NCI-H1436 (cell line): ENCODE data around the gene WNT11.

Experiments
- DNase-seq: peaks from one replicate; lab custom pipeline; 2025; lab: John Stamatoyannopoulos, UW

Gene WNT11

DNA sequence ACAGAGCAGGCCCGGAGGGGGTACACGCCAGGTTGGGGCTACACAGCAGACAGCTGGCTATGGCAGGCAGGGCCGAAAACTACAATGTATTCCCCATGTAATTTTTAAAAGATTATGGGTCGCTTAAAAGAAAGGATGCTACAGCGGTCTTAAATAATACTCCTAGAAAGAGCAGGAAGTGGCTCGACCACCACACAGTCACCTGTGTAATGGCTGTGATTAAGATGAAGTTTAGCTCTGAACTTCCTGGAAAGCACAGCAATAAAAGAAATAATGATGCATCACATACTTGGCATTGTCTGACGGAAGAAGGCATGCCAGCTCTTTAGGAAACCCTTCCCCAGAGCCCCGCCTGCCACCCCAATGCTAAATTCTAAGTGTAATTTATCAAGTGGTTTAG, 32.6 kb downstream of the WNT11 start:
- no peak for DNase-seq

DNA sequence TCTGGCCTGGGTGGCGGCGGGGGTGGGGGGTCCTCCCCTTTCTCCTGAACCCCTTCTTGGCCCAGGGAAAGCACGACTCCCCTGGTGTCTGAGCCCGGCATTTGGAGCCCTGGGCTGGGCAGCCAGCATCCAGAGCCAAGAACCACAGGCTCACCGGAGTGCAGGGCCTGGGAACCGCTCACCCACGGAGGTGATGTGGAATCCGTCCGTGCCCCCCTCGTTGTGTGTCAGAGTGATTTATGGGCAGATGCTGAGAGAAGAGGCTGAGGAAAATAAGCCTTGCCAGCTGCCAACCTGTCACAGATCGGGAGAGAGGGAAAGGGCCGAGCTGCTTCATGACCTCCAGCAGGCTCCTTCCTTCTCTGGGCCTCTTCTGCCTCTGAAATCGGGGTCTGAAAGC, 33.7 kb downstream of the WNT11 start:
- DNase-seq: no peak

DNA sequence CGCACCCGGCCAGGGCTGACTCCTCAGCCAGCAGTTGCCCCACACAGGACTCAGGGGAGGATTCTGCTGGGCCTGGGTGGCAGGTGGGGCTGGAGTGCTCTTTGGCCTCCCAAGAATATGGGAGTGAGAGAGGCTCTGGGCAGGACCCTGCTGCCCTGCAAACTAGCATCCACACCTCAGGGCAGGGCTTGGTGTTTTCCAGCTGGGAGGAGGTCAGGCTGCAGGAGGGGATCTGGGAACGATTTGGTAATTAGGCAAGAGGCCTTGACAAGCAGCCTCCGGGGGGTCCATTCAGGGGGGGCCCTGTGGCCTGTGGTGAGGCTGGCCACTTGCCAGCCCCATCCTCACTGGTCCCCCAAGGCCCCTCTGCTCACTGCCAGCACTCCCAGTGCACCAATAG, 35.8 kb downstream of the WNT11 start:
- DNase-seq: no peak

DNA sequence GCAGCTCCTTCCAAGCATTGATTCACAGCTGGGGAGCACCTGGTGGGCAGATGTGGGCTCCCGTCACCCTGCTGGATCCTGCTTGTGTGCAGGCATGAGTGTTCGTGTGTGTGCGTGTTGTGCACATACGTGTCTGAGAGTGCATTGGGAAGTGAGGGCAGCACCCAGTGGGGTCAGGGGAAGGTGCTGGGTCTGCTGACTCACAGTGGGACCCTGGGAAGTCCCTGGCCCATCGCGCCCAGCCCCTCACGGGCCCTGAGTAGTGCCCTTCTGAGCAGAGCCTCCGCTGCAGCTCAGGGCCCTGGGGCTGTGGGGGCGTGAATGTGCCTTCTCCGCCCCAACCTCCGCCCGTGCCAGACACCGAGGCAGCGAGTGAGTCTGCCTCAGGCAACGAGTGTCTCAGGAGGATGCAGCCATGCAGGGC, 36.8 kb downstream of the WNT11 start:
- no peak for DNase-seq

DNA sequence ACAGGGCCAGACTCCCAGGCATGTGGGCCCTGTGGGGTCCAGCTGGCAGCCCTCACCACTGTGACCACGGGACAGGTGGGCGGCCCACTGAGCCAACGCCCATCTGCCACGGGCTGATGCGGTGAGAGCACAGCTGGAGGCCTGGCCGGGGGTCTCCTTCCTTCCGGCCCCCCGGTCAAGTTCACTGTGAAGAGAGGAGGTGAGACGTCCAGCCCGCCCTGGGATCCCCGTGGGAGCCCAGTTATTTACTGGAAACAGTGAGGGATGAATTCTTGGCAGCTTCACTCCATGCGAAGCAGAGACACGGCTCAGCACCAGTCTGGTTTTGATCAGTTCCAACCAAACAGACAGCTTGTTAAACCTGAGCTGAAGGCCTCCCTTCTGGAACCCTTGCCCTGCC, 38.7 kb downstream of the WNT11 start:
- no peak for DNase-seq

DNA sequence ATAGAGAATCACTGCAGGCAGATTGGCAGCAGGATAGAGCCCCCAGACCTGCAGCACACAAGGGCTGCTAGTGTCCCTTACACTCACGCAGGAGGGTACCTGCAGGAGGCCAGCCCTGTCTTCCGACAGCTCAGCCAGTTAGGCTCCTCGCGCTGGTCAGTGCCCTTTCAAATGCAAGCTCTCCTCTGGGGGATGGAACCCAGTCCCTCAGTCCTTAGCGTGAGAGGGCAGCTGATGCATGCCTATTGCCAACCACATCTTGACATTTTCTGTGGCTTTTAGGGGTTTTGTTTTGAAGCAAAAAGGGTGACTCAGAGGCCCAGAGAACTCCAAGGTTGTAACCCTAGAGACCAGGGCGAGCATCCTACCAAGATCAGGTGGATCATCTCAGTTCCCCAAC, 40.0 kb downstream of the WNT11 start:
- no peak for DNase-seq

DNA sequence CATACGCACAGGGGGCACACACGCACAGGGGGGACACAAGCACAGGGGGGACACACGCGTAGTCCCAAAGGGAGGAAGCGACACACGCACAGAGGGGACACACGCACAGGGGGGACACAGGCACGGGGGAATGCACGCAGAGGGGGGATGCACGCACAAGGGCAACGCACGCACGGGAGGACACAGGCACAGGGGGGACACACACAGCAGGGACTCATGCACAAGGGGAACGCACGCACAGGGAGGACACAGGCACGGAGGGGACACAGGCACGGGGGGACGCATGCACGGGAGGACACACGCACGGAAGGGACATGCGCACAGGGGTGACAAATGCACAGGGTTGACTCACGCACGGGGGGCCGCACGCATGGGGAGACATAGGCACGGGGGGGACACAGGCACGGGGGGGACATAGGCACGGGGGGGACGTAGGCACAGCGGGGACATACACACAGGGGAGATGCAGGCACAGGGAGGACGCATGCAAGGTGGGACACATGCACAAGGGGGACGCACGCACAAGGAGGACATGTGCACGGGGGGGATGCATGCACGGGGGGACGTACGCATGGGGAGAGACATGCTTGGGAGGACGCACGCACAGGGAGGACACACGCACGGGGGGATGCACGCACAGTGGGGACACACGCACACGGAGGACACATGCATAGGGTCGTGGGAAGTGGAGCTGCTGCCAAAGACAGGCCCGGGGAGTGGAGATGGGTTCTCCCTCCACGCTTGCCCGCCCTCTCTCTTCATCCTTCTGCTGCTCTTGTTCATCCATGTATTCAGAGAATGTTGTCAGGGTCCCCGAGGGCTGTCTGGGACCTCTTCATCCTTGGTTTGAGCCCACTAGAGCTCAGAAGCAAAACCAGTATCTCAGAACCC, 41.2 kb downstream of the WNT11 start:
- no peak for DNase-seq

DNA sequence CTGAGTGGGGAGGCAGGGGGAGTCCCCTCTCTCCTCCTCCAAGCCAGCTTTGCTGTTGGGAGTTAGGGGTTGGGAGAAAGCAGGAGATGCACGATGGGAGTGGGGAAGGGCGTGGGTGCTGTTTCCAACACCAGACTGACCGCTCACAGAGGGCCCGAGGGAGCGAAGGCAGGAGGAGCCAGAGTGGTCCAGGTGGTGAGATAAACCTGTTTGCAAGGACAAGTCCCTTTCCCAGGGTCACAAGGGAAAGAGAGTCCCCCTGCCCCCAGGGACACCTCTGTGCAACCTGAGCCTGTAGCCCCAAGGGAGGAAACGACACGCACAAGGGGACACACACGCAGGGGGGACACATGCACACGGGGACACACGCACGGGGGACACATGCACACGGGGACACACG, 42.2 kb downstream of the WNT11 start:
- DNase-seq: peak; percentile 17

DNA sequence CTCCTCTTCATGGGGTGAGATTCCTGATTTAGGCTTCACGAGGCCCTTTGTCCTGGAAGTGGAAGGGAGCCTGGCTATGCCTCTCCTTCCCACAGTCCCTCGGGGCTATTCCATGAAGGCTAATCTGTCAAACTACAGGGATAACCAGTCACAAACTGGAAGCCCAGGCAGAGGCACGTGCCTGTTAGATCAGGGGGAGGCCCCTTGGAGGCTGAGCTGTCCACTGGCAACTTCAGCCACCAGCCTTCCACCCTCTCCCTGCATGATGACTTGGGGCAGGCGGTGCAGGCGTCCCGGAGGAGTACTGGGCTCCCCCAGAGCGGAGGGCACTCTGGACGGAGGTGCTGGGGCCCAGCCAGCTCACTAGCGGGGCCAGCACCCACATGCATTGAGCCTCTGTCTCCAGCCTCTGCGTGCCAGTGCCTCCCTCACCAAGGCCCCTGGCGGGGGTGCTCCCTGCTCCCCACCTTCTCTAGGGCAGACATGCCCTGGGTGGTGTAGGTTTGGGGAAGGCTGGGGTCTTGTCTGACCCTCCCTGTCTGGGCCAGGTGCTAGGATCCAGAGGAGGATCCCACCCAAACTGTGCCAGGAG, 42.9 kb downstream of the WNT11 start:
- DNase-seq: no peak

DNA sequence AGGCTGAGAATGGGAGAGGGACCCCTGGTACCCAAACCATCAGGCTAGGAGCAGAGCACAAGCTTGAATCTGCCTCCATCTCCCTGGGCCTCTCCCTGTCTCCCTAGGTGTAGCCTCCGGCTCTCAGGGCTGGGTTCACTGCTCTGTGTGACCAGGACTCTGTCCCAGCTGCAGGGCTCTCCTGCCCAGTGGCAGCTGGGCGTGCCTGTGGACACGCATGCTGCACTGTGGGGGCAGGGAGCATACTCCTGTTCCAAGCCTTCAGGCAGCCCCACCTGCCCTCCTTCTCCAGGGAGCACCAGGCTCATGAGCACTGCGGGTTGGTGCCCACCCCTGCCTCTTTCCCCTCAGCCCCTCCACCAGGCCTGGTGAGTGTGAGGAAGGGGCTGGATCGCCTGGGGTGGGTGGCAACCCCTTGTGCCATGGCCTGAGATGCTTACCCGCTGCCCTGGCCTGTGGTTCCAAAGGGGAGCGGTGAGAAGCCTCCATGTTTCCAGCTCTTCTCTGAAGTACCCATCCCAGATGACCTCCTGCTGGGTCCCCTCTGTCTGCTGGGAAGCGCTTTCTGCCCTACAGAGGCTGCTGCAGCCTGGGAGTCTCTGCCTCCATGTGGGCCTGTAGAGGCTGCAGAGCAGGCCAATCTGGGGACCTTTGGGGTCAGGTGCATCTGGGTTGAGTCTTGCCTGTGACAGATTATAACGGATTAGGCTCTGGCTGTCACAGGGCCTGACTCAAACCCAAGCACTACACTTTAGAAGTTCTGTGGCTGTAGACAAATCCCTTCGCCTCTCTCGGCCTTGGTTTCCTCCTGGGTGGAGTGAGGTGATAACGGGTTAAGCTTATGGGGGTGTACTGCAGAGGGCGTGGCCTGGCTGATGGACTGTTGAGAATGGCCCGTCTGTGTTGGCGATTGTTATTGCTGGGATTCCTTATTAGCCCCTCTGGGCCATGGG, 43.7 kb downstream of the WNT11 start:
- no peak for DNase-seq

DNA sequence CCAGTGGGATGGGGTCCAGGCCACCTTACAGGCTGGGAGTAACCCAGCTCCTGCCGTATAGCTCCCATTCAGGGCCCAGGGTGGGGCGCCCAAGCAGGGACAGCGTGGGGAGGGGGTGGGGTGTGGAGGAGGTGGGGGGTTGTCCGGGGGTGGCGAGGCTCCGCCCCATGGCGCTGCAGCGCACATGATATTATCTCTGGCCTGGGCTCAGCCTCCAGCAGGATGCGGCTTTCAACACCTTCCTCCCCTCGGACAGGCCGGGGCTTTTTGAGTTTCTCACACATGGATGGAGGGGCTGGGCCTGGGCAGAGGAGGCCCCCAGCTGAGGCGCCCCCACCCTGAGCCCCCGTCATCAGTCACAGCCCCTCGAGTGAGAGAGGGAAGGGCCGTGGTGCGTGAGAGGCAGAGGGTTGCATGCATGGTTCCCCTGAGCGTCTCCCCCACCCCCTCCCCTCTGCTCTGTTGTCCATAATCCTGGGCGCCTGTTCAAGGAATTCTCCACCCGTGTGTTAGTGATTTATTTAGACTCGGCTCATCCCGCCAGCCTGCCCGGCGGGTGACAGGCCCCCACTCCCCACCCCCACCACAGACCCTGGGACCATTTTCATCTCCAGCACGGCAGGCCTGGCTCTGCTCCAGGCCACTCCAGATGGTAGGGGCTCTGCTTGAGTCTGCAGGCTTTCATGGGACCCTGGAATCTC, 44.9 kb downstream of the WNT11 start:
- no peak for DNase-seq

DNA sequence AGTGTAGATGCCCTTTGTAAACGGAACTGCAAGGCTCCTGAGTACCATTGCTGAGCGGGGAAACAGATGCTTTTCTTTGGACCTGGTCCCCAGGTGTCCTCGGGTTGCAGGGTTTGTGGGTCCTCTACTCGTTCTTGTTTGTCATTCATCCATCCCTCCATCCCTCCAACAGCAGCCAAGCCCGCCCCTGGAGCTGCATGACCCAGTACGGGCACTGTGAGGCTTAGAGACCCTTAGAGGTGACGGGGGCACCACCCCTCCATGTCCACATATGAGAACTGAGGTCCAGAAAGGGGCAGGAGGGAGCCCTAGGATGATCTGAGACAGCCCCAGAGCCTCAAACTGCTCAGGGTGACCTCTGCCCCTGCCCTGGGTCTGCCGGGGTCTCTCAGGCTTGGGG, 45.4 kb downstream of the WNT11 start:
- DNase-seq: no peak

DNA sequence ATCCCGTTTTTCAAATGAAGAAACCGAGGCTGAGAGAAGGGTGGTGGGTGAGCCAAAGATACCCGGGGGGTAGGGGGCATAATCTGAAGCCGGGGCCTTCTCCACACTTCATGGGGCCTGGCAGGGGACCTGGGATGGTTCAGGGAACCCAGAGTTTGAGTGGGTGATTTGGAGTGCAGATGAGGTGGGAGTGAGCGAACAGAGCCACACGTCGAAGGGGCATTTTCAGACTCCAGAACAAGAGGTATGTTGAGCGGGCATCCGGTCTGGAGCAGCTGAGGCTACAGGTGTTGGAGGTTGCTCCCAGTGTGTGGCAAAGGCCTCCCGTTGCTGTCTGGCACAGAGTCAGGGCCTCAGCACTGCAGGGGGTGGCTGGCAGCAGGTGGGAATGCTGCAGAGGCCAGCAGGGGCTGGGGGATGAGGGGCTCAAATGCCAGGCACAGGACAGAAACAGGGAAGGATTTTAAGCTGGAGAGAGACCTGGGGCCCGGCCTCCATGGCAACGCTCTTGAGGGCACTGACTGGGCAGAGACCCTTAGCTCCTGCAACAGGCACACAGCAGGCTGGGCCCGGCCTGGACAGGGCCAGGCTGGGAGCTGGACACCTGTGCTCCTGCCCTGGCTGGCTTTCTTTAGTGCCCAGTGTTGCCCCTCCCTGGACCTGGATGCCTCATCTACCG, 46.2 kb downstream of the WNT11 start:
- no peak for DNase-seq

DNA sequence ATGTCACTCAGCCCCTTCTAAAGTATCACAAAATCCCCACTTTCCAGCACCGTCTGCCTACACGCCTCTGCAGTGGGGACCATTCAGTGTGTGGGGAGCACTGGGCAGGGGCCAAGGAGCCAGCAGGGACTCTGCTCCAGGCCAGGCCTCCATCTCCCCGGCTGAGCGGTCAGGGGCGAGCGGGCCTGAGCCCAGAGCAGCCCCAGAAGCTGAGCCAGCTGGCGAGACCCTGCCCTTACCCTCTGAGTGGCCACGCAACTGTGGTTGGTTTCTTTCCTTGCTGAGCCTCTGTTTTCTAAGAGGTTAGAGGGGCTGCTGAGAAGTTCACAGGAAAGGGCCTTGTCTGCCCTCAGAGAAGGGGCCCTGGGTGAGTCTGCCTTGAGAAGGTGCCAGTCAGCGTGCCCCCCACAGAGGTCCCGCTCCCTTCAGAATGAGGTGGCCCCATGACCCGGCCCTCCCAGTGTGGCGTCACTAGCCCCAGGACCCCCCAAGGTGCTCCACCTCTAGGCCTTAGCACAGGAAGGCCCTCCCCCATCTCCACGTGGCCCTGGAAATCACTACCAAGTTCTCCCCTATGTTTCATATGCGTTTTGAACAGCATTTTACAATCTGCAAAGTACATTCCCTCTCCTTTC, 46.9 kb downstream of the WNT11 start:
- DNase-seq: no peak

DNA sequence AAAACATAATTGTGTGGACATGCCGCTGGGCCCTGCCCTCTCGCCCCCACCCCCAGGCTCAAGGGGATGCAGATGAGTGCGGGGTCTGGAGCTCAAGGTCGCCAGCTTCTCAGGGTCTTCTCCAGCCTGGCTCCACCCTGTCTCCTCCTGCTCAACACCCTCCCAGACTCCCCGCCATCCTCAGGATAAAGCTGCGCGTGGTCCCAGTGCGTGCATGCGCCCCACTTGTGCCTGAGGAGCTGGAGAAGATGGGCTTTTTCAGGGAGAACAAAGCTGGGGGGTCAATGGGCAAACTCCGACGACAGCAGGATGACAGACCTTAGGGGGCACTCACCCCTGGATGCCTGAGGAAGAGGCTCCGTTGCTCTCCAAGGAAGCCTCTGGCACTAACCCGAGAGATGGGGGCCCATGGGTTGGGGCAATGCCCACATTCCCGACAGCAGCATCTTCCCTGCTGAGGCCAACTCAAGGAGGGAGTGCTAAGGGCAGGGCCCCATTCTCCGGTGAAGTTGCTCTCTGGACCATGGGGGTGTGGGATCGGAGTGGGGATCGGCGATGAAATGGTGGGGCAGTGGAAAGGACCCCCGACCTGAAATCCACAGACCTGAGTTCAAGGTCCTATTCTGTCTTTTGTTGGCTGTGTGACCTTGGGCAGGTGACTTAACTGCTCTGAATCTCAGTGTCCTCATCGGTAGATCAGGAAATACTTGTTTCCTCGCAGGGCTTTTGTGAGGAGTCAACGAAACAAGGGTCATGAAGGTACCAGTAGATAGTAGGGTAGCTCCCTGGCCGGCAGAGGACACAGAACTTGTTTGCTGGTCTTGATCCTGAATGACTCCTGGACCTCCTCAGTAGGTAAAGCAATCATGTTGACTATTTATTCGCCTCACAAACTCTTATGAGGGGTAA, 47.7 kb downstream of the WNT11 start:
- DNase-seq: no peak

DNA sequence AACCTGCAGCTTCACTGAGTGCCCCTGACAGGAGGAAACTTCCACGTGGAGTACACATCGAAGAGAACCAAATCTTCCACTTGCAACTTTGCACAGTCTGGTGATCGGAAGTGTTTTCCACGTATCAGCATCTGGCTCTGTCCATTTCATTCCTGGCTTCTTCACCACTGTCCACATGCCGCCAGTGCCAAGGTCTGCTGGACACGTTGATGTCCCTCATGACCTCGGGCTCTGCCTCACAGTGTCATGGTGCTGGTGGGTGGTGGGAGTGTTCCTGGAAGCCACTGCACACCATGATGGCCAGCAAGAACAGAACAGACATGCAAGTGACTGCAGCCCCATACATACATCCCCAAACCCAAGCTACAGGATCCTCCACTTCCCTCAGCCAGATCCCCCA, 48.4 kb downstream of the WNT11 start:
- no peak for DNase-seq

DNA sequence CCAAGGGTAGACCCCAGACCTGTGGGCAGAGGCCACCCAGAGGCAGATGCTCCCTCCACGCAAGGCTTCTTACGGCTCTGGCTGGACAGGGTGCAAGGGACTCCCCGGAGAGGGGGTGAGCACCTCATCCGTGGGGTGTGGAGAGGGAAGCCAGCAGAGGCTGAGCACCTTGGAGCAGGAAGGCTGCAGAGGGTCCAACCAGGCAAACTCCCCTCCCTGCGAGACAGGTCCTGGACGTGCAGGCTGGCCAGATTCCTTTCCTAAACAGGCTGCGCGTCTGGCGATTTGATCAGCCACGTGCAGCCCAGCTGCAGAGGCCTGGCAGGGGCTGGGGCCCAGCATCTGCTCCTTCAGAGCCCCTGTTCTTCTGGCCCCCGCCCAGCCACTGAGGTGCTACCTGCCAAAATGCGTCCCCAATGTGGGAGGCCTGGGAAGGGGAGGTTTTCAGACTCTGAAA, 49.3 kb downstream of the WNT11 start:
- DNase-seq: no peak

DNA sequence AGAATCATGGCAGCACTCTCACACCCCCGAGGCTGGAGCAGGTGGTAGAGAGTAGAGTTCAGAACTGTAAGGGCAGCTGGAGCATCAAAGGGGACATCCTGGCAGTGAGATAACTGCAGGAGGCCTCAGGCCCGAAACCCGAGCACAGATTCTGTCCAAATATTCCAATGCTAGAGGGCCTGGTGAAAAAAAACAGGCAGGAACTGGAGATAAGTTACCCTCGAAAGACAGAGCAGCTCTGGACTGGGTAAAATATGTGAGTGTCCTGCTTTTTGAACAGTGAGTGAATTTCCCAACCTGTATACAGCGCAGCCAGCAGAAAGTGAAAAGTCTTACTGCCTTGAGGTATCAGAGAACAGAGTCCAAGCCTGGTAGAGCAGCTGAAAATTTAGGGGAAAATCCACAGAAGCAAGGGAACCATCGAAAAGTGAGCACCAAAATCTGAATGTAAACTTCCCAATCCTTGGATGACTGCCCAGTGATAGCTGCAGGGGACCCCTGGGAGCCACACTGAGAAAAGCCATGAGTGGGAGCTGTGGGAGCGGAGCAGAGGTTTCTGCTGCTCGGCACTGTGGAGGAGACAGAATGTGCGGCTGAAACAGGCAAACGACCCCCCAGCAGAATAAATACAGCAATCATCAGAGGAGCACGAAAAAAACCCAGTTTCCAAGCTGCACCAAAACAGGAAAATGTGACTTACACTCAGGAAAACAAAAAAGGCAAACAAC, 50.6 kb downstream of the WNT11 start:
- DNase-seq: no peak

DNA sequence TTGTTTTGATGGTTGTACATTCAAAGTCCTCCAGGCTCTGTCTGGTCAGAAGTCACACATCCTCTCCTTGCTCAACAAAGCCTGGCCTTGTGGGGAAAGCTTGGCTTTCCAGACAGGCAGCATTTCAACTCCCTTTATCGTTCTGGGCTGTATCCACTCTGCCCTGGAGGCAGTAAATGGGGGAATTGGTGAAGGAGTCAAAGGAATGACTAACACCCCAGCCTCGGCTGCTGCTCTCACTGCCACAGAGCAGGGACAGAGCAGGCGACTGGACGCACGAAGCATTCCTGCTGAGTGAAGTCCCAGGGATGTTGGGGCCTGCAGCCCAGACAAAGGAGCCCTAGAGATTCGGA, 52.8 kb downstream of the WNT11 start:
- DNase-seq: no peak
